Loucy (cell line): Measurements from ENCODE around the gene BIRC2.

Experiments
- H2AFZ ChIP-seq: fragments of 200-600 bp; sonication (generic); 2 replicates; pipeline ENCODE4 v1.6.0; 2016; ENCODE audit warnings: antibody characterized with exemption, mild to moderate bottlenecking, low read length, moderate library complexity
- H3F3A ChIP-seq: fragments of 200-600 bp; 2 replicates; pipeline ENCODE4 v1.6.0; 2016; ENCODE audit warnings: antibody characterized with exemption, low read depth, mild to moderate bottlenecking
- H3K27me3 ChIP-seq: fragments of 200-600 bp; sonication (generic); 2 replicates; pipeline ENCODE4 v1.6.1; 2014; ENCODE audit warnings: low read length, mild to moderate bottlenecking; ENCODE audit not compliant: insufficient read depth, poor library complexity, severe bottlenecking
- H3K36me3 ChIP-seq: fragments of 200-600 bp; sonication (generic); 2 replicates; pipeline ENCODE4 v1.6.1; 2016; ENCODE audit warnings: low read length; ENCODE audit not compliant: insufficient read depth
- H3K4me1 ChIP-seq: fragments of 200-600 bp; sonication (generic); 2 replicates; pipeline ENCODE4 v1.5.1; 2014; ENCODE audit warnings: low read length, mild to moderate bottlenecking; ENCODE audit not compliant: insufficient read depth, poor library complexity, severe bottlenecking
- H3K4me2 ChIP-seq: fragments of 200-600 bp; sonication (generic); 2 replicates; pipeline ENCODE4 v1.6.0; 2014; ENCODE audit warnings: antibody characterized with exemption, low read length, low read depth, mild to moderate bottlenecking; ENCODE audit not compliant: poor library complexity, severe bottlenecking
- H3K4me3 ChIP-seq: fragments of 200-600 bp; sonication (generic); 2 replicates; pipeline ENCODE4 v1.5.1; 2014; ENCODE audit warnings: low read length, mild to moderate bottlenecking, mixed read lengths; ENCODE audit not compliant: poor library complexity, severe bottlenecking
- H3K79me2 ChIP-seq: fragments of 200-600 bp; sonication (generic); 2 replicates; pipeline ENCODE4 v1.6.1; 2014; ENCODE audit warnings: low read length; ENCODE audit not compliant: insufficient read depth
- H3K9ac ChIP-seq: fragments of 200-600 bp; sonication (generic); 2 replicates; pipeline ENCODE4 v1.6.0; 2014; ENCODE audit warnings: mild to moderate bottlenecking, low read depth, low read length, moderate library complexity; ENCODE audit not compliant: poor library complexity, severe bottlenecking
- H3K9me2 ChIP-seq: fragments of 200-600 bp; sonication (generic); replicated peaks from 2 replicates; pipeline ENCODE4 v1.6.1; 2016; ENCODE audit warnings: low read depth, low read length, mixed read lengths
- H3K9me3 ChIP-seq: fragments of 200-600 bp; sonication (generic); 2 replicates; pipeline ENCODE4 v1.6.1; 2014; ENCODE audit warnings: mild to moderate bottlenecking, antibody characterized with exemption, low read length, low read depth; ENCODE audit not compliant: insufficient read depth
- H4K20me1 ChIP-seq: fragments of 200-600 bp; sonication (generic); 2 replicates; pipeline ENCODE4 v1.6.0; 2014; ENCODE audit warnings: antibody characterized with exemption, low read length, mild to moderate bottlenecking; ENCODE audit not compliant: insufficient read depth, poor library complexity, severe bottlenecking
- CTCF ChIP-seq: fragments of 200-600 bp; sonication (generic); conservative IDR thresholded peaks from 2 replicates; pipeline ENCODE4 v1.5.1; 2014; ENCODE audit warnings: mild to moderate bottlenecking, antibody characterized with exemption, low read length
- EZH2phosphoT487 ChIP-seq: fragments of 200-600 bp; IDR thresholded peaks from 2 replicates; pipeline ENCODE4 v1.6.1; 2018; ENCODE audit warnings: antibody characterized with exemption, mild to moderate bottlenecking, moderate library complexity, borderline replicate concordance

The BIRC2 gene

GRCh38 chr11:102313238-102313940, 33.6 kb upstream of the BIRC2 start:
- H3K27me3 ChIP-seq: no peaks in the 10 kb centered on the region
- peak overlapping the region; percentile 58 for H3K4me3 ChIP-seq
- H3K4me2 ChIP-seq: peak overlapping the region; percentile 76
- H3F3A ChIP-seq: no peaks in the 10 kb centered on the region
- H3K36me3 ChIP-seq: no peaks in the 10 kb centered on the region
- H3K4me1 ChIP-seq: peaks cover 39% of the 10 kb centered on the region
- H3K9me2 ChIP-seq: no peaks in the 10 kb centered on the region
- H3K9me3 ChIP-seq: no peaks in the 10 kb centered on the region
- H4K20me1 ChIP-seq: no peaks in the 10 kb centered on the region
- no peak for TF ChIP-seq EZH2phosphoT487
- no peak for TF ChIP-seq CTCF
- H3K79me2 ChIP-seq: peaks cover 5% of the 10 kb centered on the region; the same call in 1 of the 2 replicates
- H2AFZ ChIP-seq: peak overlapping the region; percentile 85
- peak overlapping the region; percentile 36 for H3K9ac ChIP-seq

- no peak overlapping the region for H3K4me2 ChIP-seq
Observed at GRCh38 chr11:102314784-102315183, 32.2 kb upstream of the BIRC2 start.

GRCh38 chr11:102316346-102316904, 30.6 kb upstream of the BIRC2 start:
- Histone ChIP-seq H2AFZ (no peak overlapping the region), H3F3A (no peaks in the 10 kb centered on the region), H3K4me2 (peak overlapping the region; percentile 76), H3K4me3 (peak overlapping the region; percentile 79), H3K36me3 (no peaks in the 10 kb centered on the region), H3K9ac (peak overlapping the region; percentile 66), H3K4me1 (peaks cover 63% of the 10 kb centered on the region), H3K27me3 (no peaks in the 10 kb centered on the region), H3K79me2 (peaks cover 30% of the 10 kb centered on the region), H4K20me1 (no peaks in the 10 kb centered on the region), H3K9me3 (no peaks in the 10 kb centered on the region), H3K9me2 (no peaks in the 10 kb centered on the region)
- TF ChIP-seq EZH2phosphoT487 (no peak), CTCF (no peak)

More at GRCh38 chr11:102314784-102315183, 32.2 kb upstream of the BIRC2 start:
- Histone ChIP-seq H3F3A (no peaks in the 10 kb centered on the region), H3K9me2 (no peaks in the 10 kb centered on the region), H3K79me2 (peaks cover 16% of the 10 kb centered on the region; the same call in 1 of the 2 replicates), H3K27me3 (no peaks in the 10 kb centered on the region), H3K9ac (no peak overlapping the region), H3K36me3 (no peaks in the 10 kb centered on the region), H3K4me1 (peaks cover 50% of the 10 kb centered on the region), H4K20me1 (no peaks in the 10 kb centered on the region), H3K4me3 (no peak overlapping the region), H2AFZ (no peak overlapping the region), H3K9me3 (no peaks in the 10 kb centered on the region)
- no peak for TF ChIP-seq EZH2phosphoT487
